Common myeloid progenitor, CD34-positive (primary cell): ENCODE data around the gene TMEM239. TPM values are rescaled to one million over a fixed set of nuclear protein-coding genes. Genes with fewer than 3 reads are reported as not detected.
"Not testable (repeated sequence)": the region's sequence is repeated elsewhere in the genome, so short reads cannot be mapped to it uniquely, and the experiment has no call there.

Experiments
- CTCF ChIA-PET: fragments of 350-600 bp; sonication (Branson Sonifier 250); formaldehyde crosslinking; loops from one replicate; lab custom pipeline; 2021; ENCODE audit warnings: antibody characterized with exemption; lab: Charles Lee
- POLR2A ChIA-PET: fragments of 350-600 bp; sonication (Branson Sonifier 250); formaldehyde crosslinking; loops from one replicate; lab custom pipeline; 2021; ENCODE audit warnings: antibody characterized with exemption; lab: Charles Lee
- DNase-seq, 3 donors: peaks; one replicate each; pipeline versions ENCODE4 v3.0.0 to v3.0.0-alpha.2; 2013
- H3K27ac ChIP-seq, 2 experiments: 1 replicate in 1 of 2; 2 replicates in 1 of 2; pipeline ENCODE4 v1.7.0; 2013; ENCODE audit warnings: inconsistent platforms in 2 of 2, low read length in 2 of 2, mild to moderate bottlenecking in 2 of 2, low read depth in 1 of 2, moderate library complexity in 1 of 2; ENCODE audit not compliant: severe bottlenecking in 2 of 2, insufficient read depth in 1 of 2, poor library complexity in 1 of 2
- H3K27me3 ChIP-seq, 5 experiments: replicated peaks in 2 of 5; 1 replicate in 3 of 5; 2 replicates in 2 of 5; pipeline versions ENCODE4 v1.6.1 to v1.7.0; 2013; ENCODE audit warnings: low read length in 4 of 5, mild to moderate bottlenecking in 2 of 5, moderate library complexity in 2 of 5, inconsistent platforms in 1 of 5; ENCODE audit not compliant: insufficient read depth in 5 of 5, control insufficient read depth in 4 of 5
- H3K36me3 ChIP-seq, 4 experiments: 1 replicate in 2 of 4; 2 replicates in 2 of 4; pipeline versions ENCODE4 v1.6.1 to v1.7.0; 2013; ENCODE audit warnings: low read length in 3 of 4, control low read depth in 1 of 4, mild to moderate bottlenecking in 1 of 4; ENCODE audit not compliant: control insufficient read depth in 4 of 4, insufficient read depth in 4 of 4
- H3K4me1 ChIP-seq, 4 experiments: 1 replicate in 3 of 4; 2 replicates in 1 of 4; pipeline versions ENCODE4 v1.6.1 to v1.7.1; 2013; ENCODE audit warnings: low read length in 3 of 4, mild to moderate bottlenecking in 3 of 4, control low read depth in 1 of 4, inconsistent platforms in 1 of 4, moderate library complexity in 1 of 4; ENCODE audit not compliant: control insufficient read depth in 4 of 4, insufficient read depth in 4 of 4; ENCODE audit errors: control extremely low read depth in 1 of 4
- H3K4me3 ChIP-seq, 7 experiments: 1 replicate in 4 of 7; 2 replicates in 3 of 7; pipeline versions ENCODE4 v1.5.1 to v1.7.0; 2013; ENCODE audit warnings: mild to moderate bottlenecking in 7 of 7, low read length in 6 of 7, moderate library complexity in 6 of 7, inconsistent platforms in 2 of 7, low read depth in 2 of 7, control low read depth in 1 of 7; ENCODE audit not compliant: insufficient read depth in 4 of 7, control insufficient read depth in 1 of 7; ENCODE audit errors: extremely low read depth in 1 of 7
- H3K9me3 ChIP-seq, 5 experiments: 1 replicate in 4 of 5; 2 replicates in 1 of 5; pipeline versions ENCODE4 v1.6.1 to v1.7.1; 2013; ENCODE audit warnings: low read length in 4 of 5, mild to moderate bottlenecking in 2 of 5, inconsistent platforms in 1 of 5, low read depth in 1 of 5, moderate library complexity in 1 of 5; ENCODE audit not compliant: control insufficient read depth in 4 of 5, insufficient read depth in 2 of 5; ENCODE audit errors: control extremely low read depth in 1 of 5
- WGBS: methylation state at CpG from one replicate; pipeline ENCODE4 v1.1.5; 2013; ENCODE audit not compliant: insufficient coverage; 5-methylcytosine and 5-hydroxymethylcytosine counted together
- polyA plus RNA-seq: library from polyadenylated mRNA; unstranded; fragments of 120-200 nt; gene quantifications from one replicate; pipeline ENCODE4 v1.2.1, GENCODE V29; 2013

The TMEM239 gene
- not detected for polyA plus RNA-seq

DNA sequence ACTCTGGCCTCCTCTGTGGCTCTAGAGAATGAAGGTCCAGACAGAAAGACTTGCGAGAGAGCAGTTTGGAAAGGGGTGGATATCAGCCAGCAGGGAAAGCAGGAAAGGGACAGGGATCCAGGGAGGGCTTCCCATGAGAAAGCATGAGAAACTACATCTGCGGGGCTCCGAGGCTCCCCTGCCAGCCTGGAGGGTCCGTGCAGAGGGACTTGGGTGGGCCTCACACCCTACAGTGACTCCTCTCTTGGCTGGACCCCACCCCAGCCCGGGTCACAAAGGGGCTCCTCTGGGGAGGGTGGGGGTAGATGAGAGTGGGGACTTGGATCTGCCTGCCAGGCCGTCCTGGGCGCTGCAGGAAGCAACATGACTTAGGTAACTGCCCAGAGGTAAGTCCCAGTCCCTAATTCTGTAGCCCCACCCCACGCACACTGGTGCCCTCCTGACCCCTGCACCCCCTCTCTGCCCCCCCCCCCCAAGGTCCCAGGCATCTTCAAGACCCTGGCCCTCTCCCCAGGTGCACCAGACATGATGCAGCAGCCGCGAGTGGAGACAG lies at the start of gene TMEM239:
TSS of gene TMEM239 (plus strand) at position 335 of the 553 bp plus-strand sequence. CDS start at position 526, 191 bp downstream.
- Histone ChIP-seq H3K4me3 (no peak within 1 kb of the TSS), H3K9me3 (peaks cover 0 to 7% (median 0%) of the 10 kb centered on the region in 5 experiments), H3K36me3 (no peaks in the 10 kb centered on the region), H3K27me3 (peaks cover 5 to 22% (median 8%) of the 10 kb centered on the region in 5 experiments), H3K4me1 (peaks cover 0 to 27% (median 25%) of the 10 kb centered on the region in 4 experiments), H3K27ac (no peak within 1 kb of the TSS)
- ChIA-PET POLR2A (no interaction called here), CTCF (no interaction called here)
- no peak for DNase-seq
- WGBS = 74% methylated on average over 5 of the region's 10 CpGs

DNA sequence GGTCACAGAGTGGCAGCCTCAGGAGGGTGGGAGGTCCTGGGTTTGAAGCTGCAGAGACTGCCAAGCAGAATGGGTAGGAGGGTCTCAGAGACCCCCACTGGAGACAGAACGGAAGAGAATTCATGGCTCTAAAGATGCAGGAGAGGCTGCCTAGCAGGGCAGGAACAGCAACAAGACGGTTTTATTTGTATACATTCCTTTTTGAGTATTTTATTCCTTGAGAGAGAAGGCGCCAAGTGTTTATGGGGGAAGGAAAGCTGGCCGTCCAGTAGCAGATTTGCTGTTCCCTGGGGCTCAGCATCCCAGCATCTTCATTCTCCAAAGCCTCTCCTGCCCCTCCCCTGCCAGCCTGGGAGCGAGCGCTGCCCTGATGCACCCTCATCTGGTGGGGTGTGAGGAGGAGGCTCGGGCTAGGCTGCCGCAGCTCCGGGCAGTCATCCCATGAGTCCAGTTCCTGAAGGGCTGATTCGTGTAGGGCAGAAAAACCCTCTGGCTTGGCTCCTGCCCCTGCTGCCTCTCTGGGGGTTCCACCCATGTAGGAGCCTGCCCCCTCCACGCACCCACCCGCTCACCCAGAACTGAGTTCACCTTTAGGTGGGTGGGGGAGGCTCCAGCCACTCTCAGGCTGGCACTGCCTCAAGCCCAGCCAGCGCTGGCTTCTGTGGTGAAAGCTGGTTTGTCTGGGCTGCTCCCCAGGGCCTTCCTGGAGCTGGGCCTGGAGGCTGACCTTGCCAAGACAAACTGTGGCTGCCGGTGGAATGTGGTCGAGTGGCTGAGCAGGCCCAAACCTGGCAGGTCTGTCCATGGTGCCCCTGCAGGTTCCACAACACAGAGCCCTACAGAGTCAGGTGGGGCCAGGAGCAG lies 48.2 kb upstream of the TMEM239 start:
- Histone ChIP-seq H3K27me3 (peaks cover 0 to 2% (median 0%) of the 10 kb centered on the region in 5 experiments), H3K4me3 (no peak overlapping the region), H3K36me3 (no peaks in the 10 kb centered on the region), H3K27ac (no peak overlapping the region), H3K9me3 (no peaks in the 10 kb centered on the region), H3K4me1 (peaks cover 0 to 13% (median 8%) of the 10 kb centered on the region in 4 experiments)
- ChIA-PET CTCF (interaction anchor here (0.8 to 1.7 kb wide), 6 partner anchors 12 to 84 kb away, joined by 3 to 7 read pairs (median 4); no protein-coding TSS in a partner anchor), POLR2A (no interaction called here)
- no peak for DNase-seq
- WGBS = 82% methylated on average over 10 of the region's 15 CpGs

DNA sequence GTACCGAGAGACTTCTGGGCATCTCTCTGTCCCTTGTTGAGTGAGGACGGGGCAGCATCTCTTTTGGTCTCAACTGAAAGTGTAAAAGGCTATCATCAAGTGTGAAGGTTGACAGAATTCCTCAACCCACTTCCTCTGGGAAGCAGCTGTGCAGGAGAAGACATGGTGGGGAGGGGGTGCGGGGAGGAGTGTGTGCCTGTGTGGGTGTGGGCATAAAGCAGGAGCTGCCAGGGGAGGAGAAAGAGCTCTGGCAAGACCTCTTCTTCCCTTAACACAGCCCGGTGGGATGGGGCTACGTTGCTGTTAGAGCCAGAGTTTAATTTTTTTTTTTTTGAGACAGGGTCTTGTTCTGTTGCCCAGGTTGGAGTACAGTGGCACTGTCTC lies 47.5 kb upstream of the TMEM239 start:
- WGBS = 70% methylated on average over 2 of the region's 5 CpGs
- H3K9me3 ChIP-seq = no peaks in the 10 kb centered on the region
- H3K27me3 ChIP-seq = peaks cover 0 to 2% (median 0%) of the 10 kb centered on the region in 5 experiments
- H3K4me1 ChIP-seq = peaks cover 0 to 13% (median 8%) of the 10 kb centered on the region in 4 experiments
- ChIA-PET POLR2A (no interaction called here), CTCF (interaction anchor here (1.6 to 1.7 kb wide), 3 partner anchors 13 to 18 kb away, joined by 4 to 7 read pairs (median 6); no protein-coding TSS in a partner anchor)
- DNase-seq = no peak
- no peak overlapping the region for H3K4me3 ChIP-seq
- no peaks in the 10 kb centered on the region for H3K36me3 ChIP-seq
- H3K27ac ChIP-seq = no peak overlapping the region

DNA sequence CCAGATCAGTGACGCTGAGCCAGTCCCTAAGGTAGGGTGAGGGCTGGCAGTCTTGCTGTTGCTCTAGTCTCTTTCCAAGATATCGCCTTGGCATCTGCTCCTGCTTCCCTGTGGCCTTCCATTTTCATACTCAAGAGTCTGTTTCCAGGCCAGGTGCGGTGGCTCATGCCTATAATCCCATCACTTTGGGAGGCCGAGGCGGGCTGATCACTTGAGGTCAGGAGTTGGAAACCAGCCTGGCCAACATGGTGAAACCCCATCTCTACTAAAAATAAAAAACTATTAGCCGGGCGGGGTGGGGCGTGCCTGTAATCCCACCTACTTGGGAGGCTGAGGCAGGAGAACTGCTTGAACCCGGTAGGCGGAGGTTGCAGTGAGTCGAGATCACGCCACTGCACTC lies 46.1 kb upstream of the TMEM239 start:
- H3K27ac ChIP-seq, H3K36me3 ChIP-seq, POLR2A ChIA-PET, H3K27me3 ChIP-seq, H3K4me3 ChIP-seq, H3K9me3 ChIP-seq, DNase-seq: not testable (repeated sequence)
- 98% methylated on average over 11 of the region's 12 CpGs for WGBS
- CTCF ChIA-PET = interaction anchor here (1.2 to 1.7 kb wide), 3 partner anchors 15 to 19 kb away, joined by 3 to 6 read pairs (median 4); no protein-coding TSS in a partner anchor
- peaks cover 0 to 13% (median 8%) of the 10 kb centered on the region in 4 experiments for H3K4me1 ChIP-seq

DNA sequence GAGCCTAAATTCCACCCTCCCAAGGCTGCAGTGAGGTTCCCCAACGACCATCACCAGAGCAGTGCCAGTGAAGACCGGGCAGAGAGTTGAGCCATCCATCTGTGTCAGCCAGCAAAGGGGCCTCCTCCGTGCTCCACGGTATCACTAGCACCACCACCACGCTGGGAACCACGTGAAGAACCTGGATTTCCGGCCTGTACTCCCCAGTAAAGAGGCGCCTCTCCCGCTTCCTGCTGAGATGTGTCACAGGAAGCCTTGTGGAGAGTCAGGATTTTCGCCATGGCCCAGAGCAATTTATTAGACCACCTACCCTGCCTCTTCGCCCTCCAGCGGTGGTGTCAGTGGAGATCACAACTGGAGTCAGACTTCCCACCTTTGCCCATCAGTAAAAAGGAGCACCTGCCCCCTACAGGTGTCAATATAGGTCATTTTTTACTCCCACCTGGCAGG lies 44.5 kb upstream of the TMEM239 start:
- peak in 2 of 3 donors; percentile 20 to 22 for DNase-seq
- POLR2A ChIA-PET = no interaction called here
- Histone ChIP-seq H3K36me3 (no peaks in the 10 kb centered on the region), H3K4me1 (peaks cover 0 to 13% (median 8%) of the 10 kb centered on the region in 4 experiments), H3K4me3 (peak overlapping the region in 1 of 7 experiments; percentile 28), H3K27ac (no peak overlapping the region), H3K9me3 (peaks cover 0 to 7% (median 2%) of the 10 kb centered on the region in 5 experiments), H3K27me3 (peaks cover 0 to 2% (median 0%) of the 10 kb centered on the region in 5 experiments)
- 34% methylated on average over 11 of the region's 12 CpGs for WGBS
- CTCF ChIA-PET = interaction anchor here (0.9 to 1.7 kb wide), 2 partner anchors 12 to 18 kb away, joined by 3 to 4 read pairs; no protein-coding TSS in a partner anchor

DNA sequence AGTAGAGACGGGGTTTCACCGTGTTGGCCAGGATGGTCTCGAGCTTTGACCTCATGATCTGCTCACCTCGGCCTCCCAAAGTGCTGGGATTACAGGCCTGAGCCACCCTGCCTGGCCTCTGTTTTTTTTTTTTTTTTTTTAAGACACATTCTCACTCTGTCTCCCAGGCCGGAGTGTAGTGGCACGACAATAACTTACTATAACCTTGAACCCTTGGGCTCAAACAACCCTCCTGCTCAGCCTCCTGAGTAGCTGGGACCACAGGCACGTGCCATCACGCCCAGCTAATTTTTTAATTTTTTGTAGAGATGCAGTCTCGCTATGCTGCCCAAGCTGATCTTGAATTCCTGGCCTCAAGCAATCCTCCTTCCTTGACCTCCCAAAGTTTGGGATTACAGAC lies 42.4 kb upstream of the TMEM239 start:
- Histone ChIP-seq H3K4me3 (no peak overlapping the region), H3K27me3 (peaks cover 0 to 2% (median 0%) of the 10 kb centered on the region in 5 experiments), H3K27ac (no peak overlapping the region), H3K4me1 (peaks cover 0 to 10% (median 8%) of the 10 kb centered on the region in 4 experiments), H3K9me3 (peaks cover 0 to 7% (median 2%) of the 10 kb centered on the region in 5 experiments), H3K36me3 (no peaks in the 10 kb centered on the region)
- WGBS = 100% methylated on average over 6 of the region's 9 CpGs
- ChIA-PET CTCF (interaction anchor here (1.1 to 1.5 kb wide), 5 partner anchors 16 to 78 kb away, joined by 3 to 5 read pairs (median 4); no protein-coding TSS in a partner anchor), POLR2A (no interaction called here)
- no peak for DNase-seq
